WERI-Rb-1 (cell line): ENCODE data around the gene PPP1R27.

Source experiments
- DNase-seq: peaks from one replicate; pipeline ENCODE4 v3.0.0-alpha.2; 2020
- H3K27ac ChIP-seq: fragments of 250-450 bp; sonication (Bioruptor Pico); 2 replicates; pipeline ENCODE4 v1.5.1; 2020; ENCODE audit warnings: mild to moderate bottlenecking, moderate library complexity
- H3K27me3 ChIP-seq: fragments of 250-450 bp; sonication (Bioruptor Pico); 2 replicates; pipeline ENCODE4 v1.5.1; 2021; ENCODE audit warnings: mild to moderate bottlenecking, low read depth, moderate library complexity; ENCODE audit not compliant: insufficient read depth, severe bottlenecking
- H3K36me3 ChIP-seq: fragments of 250-450 bp; sonication (Bioruptor Pico); 2 replicates; pipeline ENCODE4 v1.5.1; 2020; ENCODE audit warnings: mild to moderate bottlenecking, moderate library complexity
- H3K4me3 ChIP-seq: 2 replicates; pipeline ENCODE4 v1.5.1; 2011; ENCODE audit warnings: low read depth, mild to moderate bottlenecking, control low read depth, low read length
- H3K9me3 ChIP-seq: fragments of 250-450 bp; sonication (Bioruptor Pico); 2 replicates; pipeline ENCODE4 v1.5.1; 2021; ENCODE audit warnings: mild to moderate bottlenecking, moderate library complexity; ENCODE audit not compliant: severe bottlenecking
- TF ChIP-seq, protein P1 (sequence below): IDR thresholded peaks from 2 replicates; pipeline ENCODE4 v1.5.1; 2011; ENCODE audit warnings: low read depth, mild to moderate bottlenecking, control low read depth, inconsistent platforms, low read length

The PPP1R27 gene

GRCh38 chr17:81792675-81793615 lies 41.9 kb downstream of the PPP1R27 start:
- Histone ChIP-seq H3K27ac (no peak overlapping the region), H3K4me3 (no peak overlapping the region), H3K9me3 (no peaks in the 10 kb centered on the region), H3K27me3 (no peaks in the 10 kb centered on the region), H3K36me3 (no peaks in the 10 kb centered on the region)
- TF ChIP-seq, protein P1, sequence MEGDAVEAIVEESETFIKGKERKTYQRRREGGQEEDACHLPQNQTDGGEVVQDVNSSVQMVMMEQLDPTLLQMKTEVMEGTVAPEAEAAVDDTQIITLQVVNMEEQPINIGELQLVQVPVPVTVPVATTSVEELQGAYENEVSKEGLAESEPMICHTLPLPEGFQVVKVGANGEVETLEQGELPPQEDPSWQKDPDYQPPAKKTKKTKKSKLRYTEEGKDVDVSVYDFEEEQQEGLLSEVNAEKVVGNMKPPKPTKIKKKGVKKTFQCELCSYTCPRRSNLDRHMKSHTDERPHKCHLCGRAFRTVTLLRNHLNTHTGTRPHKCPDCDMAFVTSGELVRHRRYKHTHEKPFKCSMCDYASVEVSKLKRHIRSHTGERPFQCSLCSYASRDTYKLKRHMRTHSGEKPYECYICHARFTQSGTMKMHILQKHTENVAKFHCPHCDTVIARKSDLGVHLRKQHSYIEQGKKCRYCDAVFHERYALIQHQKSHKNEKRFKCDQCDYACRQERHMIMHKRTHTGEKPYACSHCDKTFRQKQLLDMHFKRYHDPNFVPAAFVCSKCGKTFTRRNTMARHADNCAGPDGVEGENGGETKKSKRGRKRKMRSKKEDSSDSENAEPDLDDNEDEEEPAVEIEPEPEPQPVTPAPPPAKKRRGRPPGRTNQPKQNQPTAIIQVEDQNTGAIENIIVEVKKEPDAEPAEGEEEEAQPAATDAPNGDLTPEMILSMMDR = no peak
- DNase-seq = no peak
